DMS114 treated with DMSO at 0.1 percent for 48 hours (cell line): Measurements from ENCODE around the gene NME4.
A peak's percentile ranks its signal among the peaks of the same experiment; 100 is the strongest.
"Not testable (repeated sequence)": the region's sequence is repeated elsewhere in the genome, so short reads cannot be mapped to it uniquely, and the experiment has no call there.

Source experiments
- DNase-seq: peaks from one replicate; lab custom pipeline; 2025; ENCODE audit not compliant: unreplicated experiment; lab: John Stamatoyannopoulos, UW

NME4 gene

GRCh38 chr16:396199-396598, 800 bp upstream of the NME4 start:
- no peak for DNase-seq

DNA sequence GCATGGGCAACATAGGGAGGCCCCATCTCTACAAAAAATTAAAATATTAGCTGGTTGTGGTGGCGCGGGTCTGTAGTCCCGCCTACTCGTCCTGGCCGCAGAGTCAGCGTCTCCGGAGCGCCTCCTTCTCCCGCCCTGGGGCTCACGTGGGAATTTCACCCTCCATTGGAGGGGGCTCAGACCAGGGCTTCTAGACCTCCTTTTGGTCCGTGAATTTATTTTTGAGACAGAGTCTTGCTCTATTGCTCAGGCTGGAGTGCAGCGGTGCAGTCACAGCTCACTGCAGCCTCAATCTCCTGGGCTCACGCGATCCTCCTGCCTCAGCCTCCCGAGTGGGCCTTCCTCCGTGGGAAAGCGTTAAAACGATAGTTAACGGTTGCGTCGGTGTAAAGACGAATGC, 394 bp upstream of the NME4 start:
- peak; percentile 54 for DNase-seq

GRCh38 chr16:397736-398332, 835 bp downstream of the NME4 start:
- DNase-seq = peak; percentile 42

DNA sequence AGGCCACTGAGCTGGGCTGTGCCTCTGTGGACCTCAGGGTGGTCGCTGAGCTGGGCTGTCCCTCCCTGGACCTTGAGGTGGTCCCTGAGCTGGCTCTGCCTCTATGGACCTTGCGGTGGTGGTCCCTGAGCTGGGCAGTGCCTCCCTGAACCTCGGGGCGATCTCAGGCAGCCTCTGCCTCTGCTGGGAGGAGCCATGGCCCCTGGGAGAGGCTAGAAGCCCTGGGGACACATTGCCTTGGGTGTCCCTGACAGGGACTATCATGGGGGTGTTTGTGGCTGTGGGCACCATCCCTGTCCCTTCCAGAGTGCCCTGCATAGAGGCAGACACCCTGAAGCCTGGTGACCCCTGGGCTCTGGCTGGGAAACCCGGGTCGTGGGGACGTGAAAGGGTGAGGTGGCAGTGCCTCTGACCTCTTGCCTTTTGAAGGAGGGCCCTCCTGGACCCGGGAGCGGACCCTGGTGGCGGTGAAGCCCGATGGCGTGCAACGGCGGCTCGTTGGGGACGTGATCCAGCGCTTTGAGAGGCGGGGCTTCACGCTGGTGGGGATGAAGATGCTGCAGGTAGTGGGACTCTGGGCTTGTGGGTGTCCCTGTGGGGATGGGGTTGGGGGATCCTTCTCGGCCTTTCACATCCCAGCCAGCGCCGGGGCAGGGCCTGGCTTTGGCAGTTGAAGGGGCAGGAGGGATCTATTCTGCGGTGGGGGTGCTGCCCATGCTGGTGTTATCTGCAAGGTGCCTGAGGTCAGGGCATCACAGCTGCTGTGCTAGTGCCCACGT, 1.8 kb downstream of the NME4 start:
- DNase-seq = no peak

DNA sequence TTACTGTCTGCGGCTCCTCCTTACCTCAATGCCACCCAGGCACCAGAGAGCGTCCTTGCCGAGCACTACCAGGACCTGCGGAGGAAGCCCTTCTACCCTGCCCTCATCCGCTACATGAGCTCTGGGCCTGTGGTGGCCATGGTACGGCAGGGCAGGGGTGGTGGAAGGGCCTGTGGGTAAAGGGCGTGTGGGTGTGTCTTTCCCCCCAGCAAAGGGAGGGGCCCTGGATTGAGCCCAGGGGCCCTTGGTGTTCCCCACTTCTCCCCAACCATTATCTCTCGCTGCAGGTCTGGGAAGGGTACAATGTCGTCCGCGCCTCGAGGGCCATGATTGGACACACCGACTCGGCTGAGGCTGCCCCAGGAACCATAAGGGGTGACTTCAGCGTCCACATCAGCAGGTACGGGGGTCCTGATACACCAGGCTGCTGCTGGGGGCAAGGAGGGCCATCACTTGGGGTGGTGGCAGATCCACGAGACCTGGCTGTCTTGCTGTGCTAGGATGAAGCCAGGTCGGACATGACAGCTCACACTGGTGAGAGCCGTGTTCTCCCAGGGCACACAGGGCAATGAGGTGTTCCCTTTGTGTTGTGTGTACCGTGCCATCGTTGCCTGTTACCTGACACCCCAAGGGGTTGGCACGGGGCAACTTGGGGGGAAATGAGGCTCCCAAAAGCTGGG, 2.5 kb downstream of the NME4 start:
- DNase-seq = no peak

DNA sequence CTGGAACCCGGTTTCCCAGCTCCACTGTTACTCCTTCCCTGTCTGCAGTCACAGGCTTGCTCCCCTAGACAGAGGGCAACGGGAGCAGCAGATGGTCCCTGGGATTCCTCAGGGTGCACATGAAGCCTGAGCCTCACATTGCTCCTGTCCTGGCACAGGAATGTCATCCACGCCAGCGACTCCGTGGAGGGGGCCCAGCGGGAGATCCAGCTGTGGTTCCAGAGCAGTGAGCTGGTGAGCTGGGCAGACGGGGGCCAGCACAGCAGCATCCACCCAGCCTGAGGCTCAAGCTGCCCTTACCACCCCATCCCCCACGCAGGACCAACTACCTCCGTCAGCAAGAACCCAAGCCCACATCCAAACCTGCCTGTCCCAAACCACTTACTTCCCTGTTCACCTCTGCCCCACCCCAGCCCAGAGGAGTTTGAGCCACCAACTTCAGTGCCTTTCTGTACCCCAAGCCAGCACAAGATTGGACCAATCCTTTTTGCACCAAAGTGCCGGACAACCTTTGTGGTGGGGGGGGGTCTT, 3.1 kb downstream of the NME4 start:
- DNase-seq = no peak

DNA sequence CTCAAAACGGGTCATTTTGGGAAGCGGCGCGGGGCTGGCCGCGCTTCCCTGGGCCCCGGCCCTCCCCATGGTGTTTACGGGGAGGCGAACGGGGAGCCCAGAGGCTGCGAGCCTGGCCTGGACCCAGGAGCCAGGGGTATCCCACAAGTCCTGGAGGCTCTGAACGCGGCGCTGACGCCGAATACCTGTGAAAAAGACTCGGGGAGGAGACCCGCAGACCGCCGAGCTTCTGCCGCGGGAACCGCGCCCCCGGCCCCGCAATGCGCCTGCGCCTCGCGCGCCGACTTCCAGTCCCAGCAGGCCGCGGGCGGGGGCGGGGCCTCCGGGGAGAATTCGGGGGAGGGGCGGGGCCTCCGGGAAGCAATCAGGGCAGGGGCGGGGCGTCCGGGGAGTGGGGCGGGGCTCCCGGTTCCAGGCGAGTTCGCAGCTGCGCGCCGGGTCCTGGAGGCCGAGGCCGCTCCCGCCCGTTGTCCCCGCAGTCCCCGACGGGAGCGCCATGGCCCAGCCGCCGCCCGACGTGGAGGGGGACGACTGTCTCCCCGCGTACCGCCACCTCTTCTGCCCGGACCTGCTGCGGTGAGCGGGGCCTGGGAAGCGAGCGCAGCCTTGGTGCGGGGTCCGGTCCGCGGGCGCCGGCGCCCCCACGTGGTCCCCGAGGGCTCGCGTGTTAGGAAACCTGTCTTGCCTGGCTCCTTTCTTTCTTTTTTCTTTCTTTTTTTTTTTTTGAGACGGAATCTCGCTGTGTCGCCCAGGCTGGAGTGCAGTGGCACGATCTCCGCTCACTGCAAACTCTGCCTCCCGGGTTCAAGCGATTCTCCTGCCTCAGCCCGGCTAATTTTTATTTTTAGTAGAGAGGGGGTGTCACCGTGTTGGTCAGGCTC, 4.7 kb downstream of the NME4 start, which contains the start of gene DECR2:
DECR2 (plus strand) TSS at position 418 of the 881 bp plus-strand sequence; CDS start at position 497, 79 bp downstream.
- DNase-seq = peak; percentile 64

DNA sequence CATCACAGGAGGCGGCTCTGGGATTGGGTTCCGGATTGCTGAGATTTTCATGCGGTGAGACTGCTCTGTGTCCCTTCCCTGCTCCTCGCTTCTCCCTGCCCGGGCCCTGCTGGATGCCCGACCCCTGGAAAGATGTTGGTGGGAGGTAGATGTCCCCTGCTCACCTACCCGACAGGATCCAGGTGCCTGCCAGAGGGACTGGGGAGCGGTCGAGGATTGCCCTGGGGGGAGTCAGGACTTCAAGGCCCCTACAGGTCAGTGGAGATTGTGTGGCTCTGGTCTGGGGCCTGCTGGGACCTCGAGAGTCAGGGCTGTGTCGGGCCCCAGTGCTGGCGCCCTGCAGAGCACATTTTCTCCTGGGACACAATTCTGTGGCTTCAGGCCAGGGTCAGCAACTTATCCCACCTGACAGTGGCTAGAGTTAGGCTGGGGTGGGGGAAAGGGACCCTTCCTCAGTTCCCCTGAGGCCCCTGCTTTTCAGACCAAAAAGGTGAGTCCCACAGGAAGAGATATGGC, 8.0 kb downstream of the NME4 start:
- no peak for DNase-seq

DNA sequence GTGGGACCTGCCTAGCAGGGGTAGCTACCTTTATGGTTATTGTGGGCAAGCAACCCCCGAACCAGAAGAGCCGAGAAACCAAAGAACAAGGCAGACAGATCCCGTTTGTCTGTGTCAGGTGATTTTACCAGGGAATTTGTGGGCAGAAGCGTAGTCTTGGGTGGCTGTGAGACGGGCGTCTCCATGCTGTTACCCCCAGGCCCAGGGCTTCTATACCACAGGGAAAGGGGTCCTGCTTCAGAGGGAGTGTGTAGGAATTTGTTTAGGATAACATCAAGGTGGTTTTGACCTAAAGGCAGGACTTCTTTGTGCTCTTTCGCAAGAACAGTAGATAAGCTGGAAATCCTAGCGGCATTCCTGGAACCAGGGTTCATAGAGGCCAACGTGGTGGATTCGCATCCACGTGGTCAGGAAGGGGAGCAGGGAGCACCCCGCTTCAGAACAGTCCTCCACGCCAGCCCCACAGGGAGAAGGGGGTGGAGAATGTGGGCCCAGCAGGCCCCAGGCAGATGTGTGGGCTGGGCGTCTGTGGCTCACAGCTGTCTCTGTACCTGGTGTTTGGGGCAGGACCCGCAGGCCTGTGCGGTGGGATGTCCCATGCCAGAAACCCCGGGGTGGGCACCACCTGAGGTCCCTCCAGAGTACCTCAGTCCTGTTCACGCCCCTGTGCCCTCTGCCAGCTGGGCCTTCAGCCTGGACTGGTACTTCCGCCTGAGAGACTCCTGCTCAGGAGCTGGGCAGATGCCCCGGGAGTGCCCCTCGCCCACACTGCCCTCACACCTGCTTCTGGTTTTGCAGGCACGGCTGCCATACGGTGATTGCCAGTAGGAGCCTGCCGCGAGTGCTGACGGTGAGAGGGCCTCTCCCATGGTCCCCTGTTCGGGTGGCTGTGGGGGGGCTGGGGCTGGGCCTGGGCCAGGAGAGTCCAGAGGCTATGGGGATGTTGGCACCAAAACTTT, 8.8 kb downstream of the NME4 start:
- no peak for DNase-seq

- no peak for DNase-seq
These were observed 10.3 kb downstream of the NME4 start for GRCh38 chr16:407253-407652.

- no peak for DNase-seq
These were observed 13.6 kb downstream of the NME4 start for GRCh38 chr16:410516-411178.

GRCh38 chr16:411576-412265, 14.7 kb downstream of the NME4 start:
- no peak for DNase-seq

DNA sequence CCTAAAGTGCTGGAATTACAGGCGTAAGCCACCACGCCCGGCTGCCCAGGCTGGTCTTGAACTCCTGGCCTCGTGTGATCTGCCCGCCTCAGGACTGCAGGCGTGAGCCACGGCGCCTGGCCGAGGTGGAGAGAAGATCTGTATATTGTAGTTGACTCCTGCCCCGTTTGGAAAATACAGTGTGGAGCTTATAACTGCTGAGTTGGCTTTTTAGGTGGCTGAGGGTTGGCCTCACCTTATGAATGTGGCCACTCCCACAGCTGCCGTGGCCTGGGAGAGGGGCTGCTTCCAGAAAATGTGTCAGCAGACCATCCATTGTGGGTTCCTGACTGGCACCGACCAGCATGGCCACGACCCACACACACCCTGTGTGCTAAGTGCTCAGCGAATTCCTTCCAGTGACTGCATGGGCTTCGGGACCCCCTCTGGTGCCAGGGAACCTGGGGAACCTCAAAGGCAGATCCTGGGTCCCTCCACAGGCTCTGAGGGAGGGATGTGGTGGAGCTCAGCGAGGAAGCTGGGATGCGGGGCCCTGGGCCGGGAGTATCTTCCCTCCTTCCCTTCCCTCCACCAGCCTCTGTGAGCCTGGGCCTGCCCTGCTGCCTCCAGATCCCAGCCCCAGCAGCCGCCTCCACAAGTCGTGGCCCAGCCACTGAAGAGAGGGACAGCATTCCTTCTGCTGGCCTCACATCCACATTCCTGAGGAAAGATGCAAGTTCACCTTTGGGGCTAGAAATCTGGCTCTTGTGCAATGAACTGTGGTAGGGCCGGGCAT, 17.6 kb downstream of the NME4 start:
- DNase-seq = no peak

DNA sequence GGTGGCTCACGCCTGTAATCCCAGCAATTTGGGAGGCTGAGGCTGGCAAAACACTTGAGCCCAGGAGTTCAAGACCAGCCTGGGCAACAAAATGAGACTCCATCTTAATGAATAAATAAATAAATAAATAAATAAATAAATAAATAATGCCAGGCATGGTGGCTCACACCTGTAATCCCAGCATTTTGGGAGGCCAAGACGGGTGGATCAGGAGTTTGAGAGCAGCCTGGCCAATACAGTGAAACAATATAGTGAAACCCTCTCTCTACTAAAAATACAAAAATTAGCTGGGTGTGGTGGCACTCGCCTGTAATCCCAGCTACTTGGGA, 18.1 kb downstream of the NME4 start:
- DNase-seq = not testable (repeated sequence)

- DNase-seq = not testable (repeated sequence)
These were observed 25.2 kb downstream of the NME4 start for GRCh38 chr16:422179-422578.

DNA sequence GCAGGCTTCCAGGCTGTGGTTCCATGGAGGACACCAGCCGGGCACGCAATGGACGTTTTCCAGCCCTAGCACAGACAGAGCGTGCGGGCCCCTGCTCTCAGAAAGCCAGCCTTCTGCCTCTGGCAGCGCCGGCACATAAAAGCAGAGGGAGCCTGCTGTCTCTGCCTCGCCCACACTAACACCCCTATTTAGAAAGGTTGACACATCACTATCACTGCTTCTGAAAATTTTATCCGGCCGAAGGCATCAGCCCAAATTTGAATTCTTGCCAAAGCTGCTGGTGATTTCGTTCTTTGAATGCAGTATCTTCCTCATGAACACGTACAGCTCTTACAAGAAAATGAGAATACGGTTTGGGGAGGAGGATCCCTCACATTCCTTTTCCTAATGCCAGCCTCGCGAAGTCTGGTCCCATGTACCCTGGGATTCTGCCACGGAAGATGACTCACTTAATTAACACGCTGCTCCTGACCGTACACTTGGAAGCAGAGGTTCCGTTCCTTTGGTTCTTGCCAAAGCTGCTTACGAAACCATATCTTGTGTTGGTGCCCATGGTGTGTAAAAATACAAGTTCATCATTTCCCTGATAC, 27.1 kb downstream of the NME4 start:
- DNase-seq = no peak

- no peak for DNase-seq
These were observed 27.7 kb downstream of the NME4 start for GRCh38 chr16:424623-425081.
